Activated CD4-positive, alpha-beta T cell treated with anti-CD3 and anti-CD28 coated beads for 4 hours (primary cell): Measurements from ENCODE around the gene PRKG1.
"Not testable (repeated sequence)": the region's sequence is repeated elsewhere in the genome, so short reads cannot be mapped to it uniquely, and the experiment has no call there.

Experiments
- DNase-seq, 2 donors: peaks; one replicate each; pipeline ENCODE4 v3.0.0-alpha.2; 2020

The PRKG1 gene

GRCh38 chr10:51342381-51342780 is 268.1 kb downstream of the PRKG1 start:
- no peak for DNase-seq

GRCh38 chr10:51343391-51343790 is 269.1 kb downstream of the PRKG1 start:
- no peak for DNase-seq

- no peak for DNase-seq
These were observed 270.1 kb downstream of the PRKG1 start for GRCh38 chr10:51344371-51344770.

GRCh38 chr10:51348622-51349021 is 274.3 kb downstream of the PRKG1 start:
- no peak for DNase-seq

GRCh38 chr10:51357170-51357569 is 282.9 kb downstream of the PRKG1 start:
- DNase-seq = no peak

- DNase-seq = no peak
These were observed 283.9 kb downstream of the PRKG1 start for GRCh38 chr10:51358227-51358626.

- no peak for DNase-seq
These were observed 289.1 kb downstream of the PRKG1 start for GRCh38 chr10:51363415-51363814.

GRCh38 chr10:51364674-51365073 is 290.4 kb downstream of the PRKG1 start:
- DNase-seq = no peak

GRCh38 chr10:51366044-51366443 is 291.8 kb downstream of the PRKG1 start:
- no peak for DNase-seq

GRCh38 chr10:51367127-51367526 is 292.8 kb downstream of the PRKG1 start:
- no peak for DNase-seq

- no peak for DNase-seq
These were observed 293.4 kb downstream of the PRKG1 start for GRCh38 chr10:51367694-51368093.

GRCh38 chr10:51368943-51369342 is 294.7 kb downstream of the PRKG1 start:
- no peak for DNase-seq

GRCh38 chr10:51369903-51370302 is 295.6 kb downstream of the PRKG1 start:
- DNase-seq = no peak

GRCh38 chr10:51371743-51372142 is 297.5 kb downstream of the PRKG1 start:
- no peak for DNase-seq

GRCh38 chr10:51375790-51376189 is 301.5 kb downstream of the PRKG1 start:
- DNase-seq = no peak

- no peak for DNase-seq
These were observed 303.0 kb downstream of the PRKG1 start for GRCh38 chr10:51377070-51377931.

GRCh38 chr10:51377932-51378599 is 303.8 kb downstream of the PRKG1 start:
- no peak for DNase-seq

- DNase-seq = no peak
These were observed 307.9 kb downstream of the PRKG1 start for GRCh38 chr10:51382181-51382580.

GRCh38 chr10:51384971-51385370 is 310.7 kb downstream of the PRKG1 start:
- DNase-seq = no peak

- no peak for DNase-seq
These were observed 312.1 kb downstream of the PRKG1 start for GRCh38 chr10:51386248-51386885.

- peak; percentile 6 to 7 for DNase-seq
These were observed 315.4 kb downstream of the PRKG1 start for GRCh38 chr10:51389415-51390321.

GRCh38 chr10:51393006-51393405 is 318.7 kb downstream of the PRKG1 start:
- DNase-seq = not testable (repeated sequence)

- no peak for DNase-seq
These were observed 319.8 kb downstream of the PRKG1 start for GRCh38 chr10:51394039-51394438.
